ENCODE data around the gene TMTC1. TPM values are rescaled to one million over a fixed set of nuclear protein-coding genes. Genes with fewer than 3 reads are reported as not detected.

The TMTC1 gene
- total and polyA plus RNA-seq, 9 of the 15 experiments (the other 6 are each of a cell fraction or from before 2014, with no cell fraction given), result under 0.01 to 0.18 (median 0.06) TPM; not detected in 2

DNA sequence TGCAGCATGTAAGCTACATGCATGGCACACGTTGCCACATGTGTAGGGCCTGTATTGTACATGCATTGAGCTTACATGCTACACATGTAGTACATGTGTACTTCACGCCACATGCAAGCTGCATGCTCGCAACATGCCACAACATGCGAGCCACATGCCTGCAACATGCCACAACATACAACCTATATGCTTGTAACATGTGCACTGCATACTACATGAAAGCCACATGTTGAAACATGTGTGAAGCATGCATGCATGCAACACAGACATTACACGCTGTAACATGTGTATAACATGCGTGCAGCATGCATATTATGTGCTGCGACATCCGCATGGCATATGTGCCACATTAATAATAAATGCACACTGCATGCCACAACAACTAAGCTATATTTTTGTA, 9.1 kb upstream of the TMTC1 start:
- ChIA-PET POLR2A (no interaction called here), CTCF (ENCODE audit: low intra/inter-chr PET ratio) (no interaction called here)
- no peaks in the 10 kb centered on the region for H3K79me2 ChIP-seq (ENCODE audit: control insufficient read depth, insufficient read depth, low read length)
- H3K36me3 ChIP-seq (ENCODE audit: control insufficient read depth, insufficient read depth, low read length), result no peaks in the 10 kb centered on the region
- no peaks in the 10 kb centered on the region for H4K20me1 ChIP-seq (replicated peaks; ENCODE audit: control insufficient read depth, insufficient read depth, low read length)
- no peak overlapping the region for H2AFZ ChIP-seq (ENCODE audit: low read depth, low read length)
- no peak overlapping the region for H3K9ac ChIP-seq (ENCODE audit: insufficient read depth in 1 of 2, low read depth in 2 of 2, low read length in 2 of 2)
- H3K4me1 ChIP-seq (replicated peaks in 1 of 2; ENCODE audit: control insufficient read depth in 2 of 2, insufficient read depth in 2 of 2, low read length in 2 of 2), result no peaks in the 10 kb centered on the region
- intact Hi-C loops (cut with micrococcal nuclease), result no loop called here
- H3K4me3 ChIP-seq, result no peak overlapping the region
- DNase-seq (ENCODE audit: extremely low read depth in 1 of 4, low spot score in 3 of 4) (no peak), ATAC-seq (no peak), FAIRE-seq (no peak)
- TF ChIP-seq FOXA1 (IDR thresholded peaks at IDR 0.05; ENCODE audit: borderline replicate concordance), result no peak
- TF ChIP-seq, protein P1, sequence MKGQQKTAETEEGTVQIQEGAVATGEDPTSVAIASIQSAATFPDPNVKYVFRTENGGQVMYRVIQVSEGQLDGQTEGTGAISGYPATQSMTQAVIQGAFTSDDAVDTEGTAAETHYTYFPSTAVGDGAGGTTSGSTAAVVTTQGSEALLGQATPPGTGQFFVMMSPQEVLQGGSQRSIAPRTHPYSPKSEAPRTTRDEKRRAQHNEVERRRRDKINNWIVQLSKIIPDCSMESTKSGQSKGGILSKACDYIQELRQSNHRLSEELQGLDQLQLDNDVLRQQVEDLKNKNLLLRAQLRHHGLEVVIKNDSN (CRISPR knock-in tag; IDR thresholded peaks at IDR 0.05), result no peak
- TF ChIP-seq U2AF2 (optimal IDR thresholded peaks at IDR 0.05; ENCODE audit: low read depth, low read length), result no peak
- no peak for TF ChIP-seq MAFG (tag; conservative IDR thresholded peaks at IDR 0.05)
- no peak for TF ChIP-seq ZNF766 (CRISPR knock-in tag; conservative IDR thresholded peaks at IDR 0.05)
- TF ChIP-seq NR2F6 (CRISPR knock-in tag; IDR thresholded peaks at IDR 0.05), result no peak
- no peak for TF ChIP-seq HNRNPK (IDR thresholded peaks at IDR 0.05; ENCODE audit: low read depth, low read length, poor library complexity, severe bottlenecking)
- TF ChIP-seq, protein P2, sequence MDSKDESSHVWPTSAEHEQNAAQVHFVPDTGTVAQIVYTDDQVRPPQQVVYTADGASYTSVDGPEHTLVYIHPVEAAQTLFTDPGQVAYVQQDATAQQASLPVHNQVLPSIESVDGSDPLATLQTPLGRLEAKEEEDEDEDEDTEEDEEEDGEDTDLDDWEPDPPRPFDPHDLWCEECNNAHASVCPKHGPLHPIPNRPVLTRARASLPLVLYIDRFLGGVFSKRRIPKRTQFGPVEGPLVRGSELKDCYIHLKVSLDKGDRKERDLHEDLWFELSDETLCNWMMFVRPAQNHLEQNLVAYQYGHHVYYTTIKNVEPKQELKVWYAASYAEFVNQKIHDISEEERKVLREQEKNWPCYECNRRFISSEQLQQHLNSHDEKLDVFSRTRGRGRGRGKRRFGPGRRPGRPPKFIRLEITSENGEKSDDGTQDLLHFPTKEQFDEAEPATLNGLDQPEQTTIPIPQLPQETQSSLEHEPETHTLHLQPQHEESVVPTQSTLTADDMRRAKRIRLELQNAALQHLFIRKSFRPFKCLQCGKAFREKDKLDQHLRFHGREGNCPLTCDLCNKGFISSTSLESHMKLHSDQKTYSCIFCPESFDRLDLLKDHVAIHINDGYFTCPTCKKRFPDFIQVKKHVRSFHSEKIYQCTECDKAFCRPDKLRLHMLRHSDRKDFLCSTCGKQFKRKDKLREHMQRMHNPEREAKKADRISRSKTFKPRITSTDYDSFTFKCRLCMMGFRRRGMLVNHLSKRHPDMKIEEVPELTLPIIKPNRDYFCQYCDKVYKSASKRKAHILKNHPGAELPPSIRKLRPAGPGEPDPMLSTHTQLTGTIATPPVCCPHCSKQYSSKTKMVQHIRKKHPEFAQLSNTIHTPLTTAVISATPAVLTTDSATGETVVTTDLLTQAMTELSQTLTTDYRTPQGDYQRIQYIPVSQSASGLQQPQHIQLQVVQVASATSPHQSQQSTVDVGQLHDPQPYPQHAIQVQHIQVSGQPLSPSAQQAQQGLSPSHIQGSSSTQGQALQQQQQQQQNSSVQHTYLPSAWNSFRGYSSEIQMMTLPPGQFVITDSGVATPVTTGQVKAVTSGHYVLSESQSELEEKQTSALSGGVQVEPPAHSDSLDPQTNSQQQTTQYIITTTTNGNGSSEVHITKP (IDR thresholded peaks at IDR 0.05; ENCODE audit: partially characterized antibody), result no peak
- TF ChIP-seq, protein P3, sequence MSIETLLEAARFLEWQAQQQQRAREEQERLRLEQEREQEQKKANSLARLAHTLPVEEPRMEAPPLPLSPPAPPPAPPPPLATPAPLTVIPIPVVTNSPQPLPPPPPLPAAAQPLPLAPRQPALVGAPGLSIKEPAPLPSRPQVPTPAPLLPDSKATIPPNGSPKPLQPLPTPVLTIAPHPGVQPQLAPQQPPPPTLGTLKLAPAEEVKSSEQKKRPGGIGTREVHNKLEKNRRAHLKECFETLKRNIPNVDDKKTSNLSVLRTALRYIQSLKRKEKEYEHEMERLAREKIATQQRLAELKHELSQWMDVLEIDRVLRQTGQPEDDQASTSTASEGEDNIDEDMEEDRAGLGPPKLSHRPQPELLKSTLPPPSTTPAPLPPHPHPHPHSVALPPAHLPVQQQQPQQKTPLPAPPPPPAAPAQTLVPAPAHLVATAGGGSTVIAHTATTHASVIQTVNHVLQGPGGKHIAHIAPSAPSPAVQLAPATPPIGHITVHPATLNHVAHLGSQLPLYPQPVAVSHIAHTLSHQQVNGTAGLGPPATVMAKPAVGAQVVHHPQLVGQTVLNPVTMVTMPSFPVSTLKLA (conservative IDR thresholded peaks at IDR 0.05), result no peak
- TF ChIP-seq, protein P4, sequence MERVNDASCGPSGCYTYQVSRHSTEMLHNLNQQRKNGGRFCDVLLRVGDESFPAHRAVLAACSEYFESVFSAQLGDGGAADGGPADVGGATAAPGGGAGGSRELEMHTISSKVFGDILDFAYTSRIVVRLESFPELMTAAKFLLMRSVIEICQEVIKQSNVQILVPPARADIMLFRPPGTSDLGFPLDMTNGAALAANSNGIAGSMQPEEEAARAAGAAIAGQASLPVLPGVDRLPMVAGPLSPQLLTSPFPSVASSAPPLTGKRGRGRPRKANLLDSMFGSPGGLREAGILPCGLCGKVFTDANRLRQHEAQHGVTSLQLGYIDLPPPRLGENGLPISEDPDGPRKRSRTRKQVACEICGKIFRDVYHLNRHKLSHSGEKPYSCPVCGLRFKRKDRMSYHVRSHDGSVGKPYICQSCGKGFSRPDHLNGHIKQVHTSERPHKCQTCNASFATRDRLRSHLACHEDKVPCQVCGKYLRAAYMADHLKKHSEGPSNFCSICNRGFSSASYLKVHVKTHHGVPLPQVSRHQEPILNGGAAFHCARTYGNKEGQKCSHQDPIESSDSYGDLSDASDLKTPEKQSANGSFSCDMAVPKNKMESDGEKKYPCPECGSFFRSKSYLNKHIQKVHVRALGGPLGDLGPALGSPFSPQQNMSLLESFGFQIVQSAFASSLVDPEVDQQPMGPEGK (CRISPR knock-in tag; IDR thresholded peaks at IDR 0.05; ENCODE audit: borderline replicate concordance), result no peak
- no peak for TF ChIP-seq CHD4 (IDR thresholded peaks at IDR 0.05; ENCODE audit: insufficient read depth, insufficient replicate concordance, low read depth, low read length, poor library complexity, severe bottlenecking)
- in situ Hi-C loops (cut with MboI), result no loop called here
- no peaks in the 10 kb centered on the region for H3K27me3 ChIP-seq (ENCODE audit: control insufficient read depth in 2 of 2, insufficient read depth in 2 of 2, low read length in 2 of 2)
- H3K9me3 ChIP-seq (replicated peaks; ENCODE audit: control insufficient read depth, insufficient read depth, low read depth, low read length), result peaks cover 33% of the 10 kb centered on the region
- H3K9me1 ChIP-seq (ENCODE audit: control insufficient read depth, insufficient read depth, low read length), result no peaks in the 10 kb centered on the region
- H3K4me2 ChIP-seq (ENCODE audit: insufficient read depth, low read length), result no peak overlapping the region
- no TSS peak for BruUV-seq (replicated peaks)
- 1% methylated on average over 8 of the region's 8 CpGs for WGBS (ENCODE audit: insufficient coverage, low coverage, missing lambda C conversion rate)
- no peak overlapping the region for H3K27ac ChIP-seq (ENCODE audit: extremely low read depth, low read depth, low read length)

Data from K562 (cell line).